ENCODE data around the gene ASPSCR1. TPM values are rescaled to one million over a fixed set of nuclear protein-coding genes. Genes with fewer than 3 reads are reported as not detected.

The ASPSCR1 gene
- total and polyA plus RNA-seq, 9 of the 15 experiments (the other 6 are each of a cell fraction or from before 2014, with no cell fraction given) = 0.90 to 36.9 (median 11.6) TPM

DNA sequence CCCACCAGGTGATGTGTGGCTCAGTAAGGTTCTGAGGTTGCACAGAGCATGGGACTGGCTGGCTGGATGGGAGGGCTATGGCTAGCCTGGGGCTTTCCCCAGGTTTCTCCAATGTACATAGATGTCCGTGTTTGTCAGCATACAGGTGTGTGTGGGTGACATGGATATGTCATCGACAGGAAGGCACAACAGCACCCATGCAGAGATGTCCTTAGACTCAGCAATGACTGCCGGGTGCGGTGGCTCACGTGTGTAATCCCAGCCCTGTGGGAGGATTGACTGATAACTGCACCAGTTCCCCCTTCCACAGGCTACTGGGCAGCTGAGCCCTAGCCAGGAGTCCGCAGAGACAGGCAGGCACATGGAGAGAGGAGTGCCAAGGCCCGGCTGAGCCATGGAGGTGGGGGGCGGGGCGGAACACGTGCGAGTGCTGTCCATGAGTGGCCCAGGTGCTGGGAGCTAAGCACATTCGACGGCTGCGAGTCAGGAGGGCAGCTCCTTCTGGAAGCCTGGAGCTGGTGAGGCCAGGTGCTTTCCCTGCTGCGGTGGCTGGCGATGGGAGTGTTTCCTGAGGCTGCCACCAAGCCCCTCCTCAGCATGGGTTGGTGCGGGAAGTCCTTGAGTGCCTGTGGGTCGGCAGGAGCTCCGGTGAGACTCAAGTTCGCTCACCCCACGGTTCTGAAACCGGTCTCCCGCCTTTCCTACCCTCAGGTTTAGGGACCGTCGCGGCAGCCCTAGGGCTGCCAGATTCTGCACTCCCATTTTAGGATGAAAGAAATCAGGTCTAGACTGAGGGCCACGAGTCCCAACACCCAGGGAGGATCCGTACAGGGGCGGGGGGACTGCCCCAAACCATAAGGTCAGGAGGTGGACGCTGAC, 858 bp upstream of the ASPSCR1 start (continued):
- no peak for TF ChIP-seq DACH1 (IDR thresholded peaks at IDR 0.05; ENCODE audit: partially characterized antibody)
- TF ChIP-seq TGIF2 (CRISPR knock-in tag; IDR thresholded peaks at IDR 0.05) = no peak; the same call in 1 of the 2 replicates
- no peak for TF ChIP-seq HMG20A (CRISPR knock-in tag; conservative IDR thresholded peaks at IDR 0.05)
- TF ChIP-seq, protein P1, sequence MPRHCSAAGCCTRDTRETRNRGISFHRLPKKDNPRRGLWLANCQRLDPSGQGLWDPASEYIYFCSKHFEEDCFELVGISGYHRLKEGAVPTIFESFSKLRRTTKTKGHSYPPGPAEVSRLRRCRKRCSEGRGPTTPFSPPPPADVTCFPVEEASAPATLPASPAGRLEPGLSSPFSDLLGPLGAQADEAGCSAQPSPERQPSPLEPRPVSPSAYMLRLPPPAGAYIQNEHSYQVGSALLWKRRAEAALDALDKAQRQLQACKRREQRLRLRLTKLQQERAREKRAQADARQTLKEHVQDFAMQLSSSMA (CRISPR knock-in tag; IDR thresholded peaks at IDR 0.05) = no peak
- TF ChIP-seq GTF2E2 (tag; IDR thresholded peaks at IDR 0.05) = no peak; the same call in 1 of the 2 replicates
- TF ChIP-seq ZZZ3 (IDR thresholded peaks at IDR 0.05) = no peak
- TF ChIP-seq CBFA2T3 (IDR thresholded peaks at IDR 0.05) = 0 out of 2 replicates have a peak, but pooled peaks have one; percentile 6
- TF ChIP-seq ZNF644 (tag; IDR thresholded peaks at IDR 0.05; ENCODE audit: low read depth) = no peak
- no peak for TF ChIP-seq NR2F6 (CRISPR knock-in tag; IDR thresholded peaks at IDR 0.05)
- TF ChIP-seq SIN3A (IDR thresholded peaks at IDR 0.05; ENCODE audit: borderline replicate concordance in 2 of 2, control insufficient read depth in 1 of 2, low read depth in 2 of 2, low read length in 2 of 2) = no peak
- TF ChIP-seq L3MBTL2 (IDR thresholded peaks at IDR 0.05) = peak; percentile 97
- TF ChIP-seq, protein P2, sequence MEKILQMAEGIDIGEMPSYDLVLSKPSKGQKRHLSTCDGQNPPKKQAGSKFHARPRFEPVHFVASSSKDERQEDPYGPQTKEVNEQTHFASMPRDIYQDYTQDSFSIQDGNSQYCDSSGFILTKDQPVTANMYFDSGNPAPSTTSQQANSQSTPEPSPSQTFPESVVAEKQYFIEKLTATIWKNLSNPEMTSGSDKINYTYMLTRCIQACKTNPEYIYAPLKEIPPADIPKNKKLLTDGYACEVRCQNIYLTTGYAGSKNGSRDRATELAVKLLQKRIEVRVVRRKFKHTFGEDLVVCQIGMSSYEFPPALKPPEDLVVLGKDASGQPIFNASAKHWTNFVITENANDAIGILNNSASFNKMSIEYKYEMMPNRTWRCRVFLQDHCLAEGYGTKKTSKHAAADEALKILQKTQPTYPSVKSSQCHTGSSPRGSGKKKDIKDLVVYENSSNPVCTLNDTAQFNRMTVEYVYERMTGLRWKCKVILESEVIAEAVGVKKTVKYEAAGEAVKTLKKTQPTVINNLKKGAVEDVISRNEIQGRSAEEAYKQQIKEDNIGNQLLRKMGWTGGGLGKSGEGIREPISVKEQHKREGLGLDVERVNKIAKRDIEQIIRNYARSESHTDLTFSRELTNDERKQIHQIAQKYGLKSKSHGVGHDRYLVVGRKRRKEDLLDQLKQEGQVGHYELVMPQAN (IDR thresholded peaks at IDR 0.05; ENCODE audit: borderline replicate concordance) = peak; percentile 63; the same call in 1 of the 2 replicates
- TF ChIP-seq TEAD4 (IDR thresholded peaks at IDR 0.05; ENCODE audit: low read length) = 0 out of 2 replicates have a peak, but pooled peaks have one; percentile 1
- TF ChIP-seq TEAD4 (CRISPR knock-in tag; IDR thresholded peaks at IDR 0.05; ENCODE audit: borderline replicate concordance) = no peak
- TF ChIP-seq, protein P3, sequence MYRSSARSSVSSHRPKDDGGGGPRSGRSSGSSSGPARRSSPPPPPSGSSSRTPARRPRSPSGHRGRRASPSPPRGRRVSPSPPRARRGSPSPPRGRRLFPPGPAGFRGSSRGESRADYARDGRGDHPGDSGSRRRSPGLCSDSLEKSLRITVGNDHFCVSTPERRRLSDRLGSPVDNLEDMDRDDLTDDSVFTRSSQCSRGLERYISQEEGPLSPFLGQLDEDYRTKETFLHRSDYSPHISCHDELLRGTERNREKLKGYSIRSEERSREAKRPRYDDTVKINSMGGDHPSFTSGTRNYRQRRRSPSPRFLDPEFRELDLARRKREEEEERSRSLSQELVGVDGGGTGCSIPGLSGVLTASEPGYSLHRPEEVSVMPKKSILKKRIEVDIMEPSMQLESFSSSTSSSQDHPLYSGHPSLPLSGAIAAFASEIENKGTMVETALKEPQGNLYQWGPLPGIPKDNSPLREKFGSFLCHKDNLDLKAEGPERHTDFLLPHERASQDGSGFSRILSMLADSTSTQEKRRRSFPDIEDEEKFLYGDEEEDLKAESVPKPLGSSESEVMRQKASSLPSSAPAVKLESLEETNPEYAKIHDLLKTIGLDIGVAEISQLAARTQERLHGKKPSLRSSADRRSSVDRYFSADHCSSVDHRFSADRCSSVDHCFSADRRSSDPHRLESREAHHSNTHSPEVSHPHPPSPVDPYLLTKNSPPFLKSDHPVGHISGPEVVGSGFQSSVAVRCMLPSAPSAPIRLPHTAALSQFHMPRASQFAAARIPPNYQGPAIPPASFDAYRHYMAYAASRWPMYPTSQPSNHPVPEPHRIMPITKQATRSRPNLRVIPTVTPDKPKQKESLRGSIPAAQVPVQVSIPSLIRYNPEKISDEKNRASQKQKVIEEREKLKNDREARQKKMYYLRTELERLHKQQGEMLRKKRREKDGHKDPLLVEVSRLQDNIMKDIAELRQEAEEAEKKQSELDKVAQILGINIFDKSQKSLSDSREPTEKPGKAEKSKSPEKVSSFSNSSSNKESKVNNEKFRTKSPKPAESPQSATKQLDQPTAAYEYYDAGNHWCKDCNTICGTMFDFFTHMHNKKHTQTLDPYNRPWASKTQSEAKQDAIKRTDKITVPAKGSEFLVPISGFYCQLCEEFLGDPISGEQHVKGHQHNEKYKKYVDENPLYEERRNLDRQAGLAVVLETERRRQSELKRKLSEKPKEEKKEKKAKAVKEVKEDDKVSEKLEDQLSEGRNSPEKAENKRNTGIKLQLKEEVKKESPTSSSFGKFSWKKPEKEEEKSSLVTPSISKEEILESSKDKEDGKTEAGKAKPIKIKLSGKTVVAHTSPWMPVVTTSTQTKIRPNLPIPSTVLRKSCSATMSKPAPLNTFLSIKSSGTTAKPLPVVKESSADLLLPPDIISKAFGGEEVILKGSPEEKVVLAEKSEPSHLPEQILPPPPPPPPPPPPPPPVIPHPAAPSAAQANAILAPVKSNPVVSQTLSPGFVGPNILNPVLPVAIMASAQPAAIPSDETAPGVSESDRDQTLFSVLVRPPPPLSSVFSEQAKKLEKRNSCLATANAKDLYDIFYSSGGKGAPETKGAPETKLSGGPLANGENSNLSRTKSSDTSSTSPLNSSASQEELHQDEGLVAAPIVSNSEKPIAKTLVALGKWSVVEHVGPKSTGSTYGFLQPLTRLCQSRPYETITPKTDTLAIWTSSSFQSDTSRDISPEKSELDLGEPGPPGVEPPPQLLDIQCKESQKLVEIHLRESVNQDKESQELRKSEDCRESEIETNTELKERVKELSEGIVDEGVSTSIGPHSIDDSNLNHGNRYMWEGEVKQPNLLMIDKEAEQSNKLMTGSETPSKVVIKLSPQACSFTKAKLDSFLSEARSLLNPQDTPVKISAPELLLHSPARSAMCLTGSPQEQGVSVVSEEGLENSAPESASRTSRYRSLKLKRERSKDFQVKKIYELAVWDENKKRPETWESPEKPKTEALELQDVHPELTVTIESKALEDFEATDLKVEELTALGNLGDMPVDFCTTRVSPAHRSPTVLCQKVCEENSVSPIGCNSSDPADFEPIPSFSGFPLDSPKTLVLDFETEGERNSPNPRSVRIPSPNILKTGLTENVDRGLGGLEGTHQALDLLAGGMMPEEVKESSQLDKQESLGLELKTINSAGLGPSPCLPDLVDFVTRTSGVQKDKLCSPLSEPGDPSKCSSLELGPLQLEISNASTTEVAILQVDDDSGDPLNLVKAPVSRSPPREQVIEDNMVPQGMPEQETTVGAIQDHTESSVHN (IDR thresholded peaks at IDR 0.05; ENCODE audit: borderline replicate concordance in 1 of 2, low read depth in 1 of 2) = no peak
- no peak for TF ChIP-seq PCBP2 (IDR thresholded peaks at IDR 0.05; ENCODE audit: low read depth, low read length, poor library complexity, severe bottlenecking)

Data from K562 (cell line).